ENCODE measurements around the gene KLRK1. TPM values are rescaled to one million over a fixed set of nuclear protein-coding genes. Genes with fewer than 3 reads are reported as not detected.

KLRK1 gene
- total and polyA plus RNA-seq, 2 of the 4 experiments (the other 2 are of a cell fraction): not detected

DNA sequence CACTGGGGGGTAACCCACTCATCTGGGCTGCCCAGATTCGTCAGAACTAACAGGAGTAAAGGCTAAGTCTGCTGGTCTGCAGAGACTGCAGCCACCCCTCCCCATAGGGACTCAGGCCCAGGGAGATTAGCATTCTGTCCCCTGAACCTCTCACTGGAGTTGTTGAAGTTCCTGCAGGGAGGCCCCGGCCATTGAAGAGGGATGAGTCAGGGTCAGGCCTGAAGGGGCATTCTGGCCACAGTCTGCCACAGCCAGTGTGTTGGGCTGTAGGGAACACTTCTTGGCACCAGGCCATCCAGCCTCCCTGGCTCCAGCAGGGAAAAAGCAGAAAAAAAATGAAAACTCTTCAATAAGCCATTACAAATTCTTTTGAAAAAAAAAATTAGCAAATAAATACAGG, 35.3 kb downstream of the KLRK1 start:
- dilution Hi-C loops (cut with HindIII; ENCODE audit: low sequenced_read_pairs, unreplicated experiment) (no loop called here), intact Hi-C loops (cut with micrococcal nuclease) (no loop called here), in situ Hi-C loops (cut with MboI; ENCODE audit: low sequenced_read_pairs) (no loop called here)
- POLR2A ChIA-PET (ENCODE audit: unreplicated experiment): no interaction called here
- no peak overlapping the region for H3K56ac ChIP-seq (ENCODE audit: extremely low read depth, insufficient read depth, low read length)
- no peak overlapping the region for H3K14ac ChIP-seq (replicated peaks; ENCODE audit: low read depth, low read length)
- no peaks in the 10 kb centered on the region for H3K36me3 ChIP-seq (ENCODE audit: control insufficient read depth, insufficient read depth, low read length)
- CTCF ChIA-PET: no interaction called here
- H2AK5ac ChIP-seq (ENCODE audit: low read depth, low read length): no peak overlapping the region
- BruUV-seq (replicated peaks): no TSS peak
- H4K91ac ChIP-seq (ENCODE audit: insufficient read depth, low read depth, low read length): no peak overlapping the region
- DNase-seq: no peak
- H3K9me1 ChIP-seq (ENCODE audit: insufficient read depth, low read length): no peaks in the 10 kb centered on the region
- no peaks in the 10 kb centered on the region for H3K79me1 ChIP-seq (ENCODE audit: low read depth in 1 of 2, low read length in 2 of 2)
- H2BK15ac ChIP-seq (ENCODE audit: low read depth, low read length): no peak overlapping the region
- H4K8ac ChIP-seq (ENCODE audit: low read depth in 2 of 2, low read length in 2 of 2): no peak overlapping the region
- no peak for TF ChIP-seq RAD21 (IDR thresholded peaks at IDR 0.05; ENCODE audit: low read length)
- no peak overlapping the region for H2AFZ ChIP-seq (replicated peaks; ENCODE audit: low read length, poor library complexity)
- no peaks in the 10 kb centered on the region for H3K27me3 ChIP-seq (ENCODE audit: control insufficient read depth, insufficient read depth, low read length)
- H2AK9ac ChIP-seq (replicated peaks; ENCODE audit: low read depth, low read length, poor library complexity): no peak overlapping the region
- no peak overlapping the region for H3K27ac ChIP-seq (ENCODE audit: insufficient read depth, low read length)
- no peak overlapping the region for H3K9ac ChIP-seq (ENCODE audit: low read depth, low read length)
- ATAC-seq (ENCODE audit: low read depth): no peak
- H4K20me1 ChIP-seq (ENCODE audit: insufficient read depth, low read length): no peaks in the 10 kb centered on the region
- no peak overlapping the region for H3K4ac ChIP-seq (ENCODE audit: low read depth, low read length)
- H2BK5ac ChIP-seq (ENCODE audit: low read depth, low read length, poor library complexity, severe bottlenecking): no peak overlapping the region
- H3K4me2 ChIP-seq (ENCODE audit: low read depth, low read length): no peak overlapping the region
- H2BK120ac ChIP-seq (ENCODE audit: low read depth, low read length): no peak overlapping the region
- no peak overlapping the region for H3K4me3 ChIP-seq (ENCODE audit: insufficient read depth, low read depth, low read length)
- peaks cover 5% of the 10 kb centered on the region; the same call in 1 of the 2 replicates for H3K4me1 ChIP-seq (ENCODE audit: control insufficient read depth, insufficient read depth, low read length)
- no peak overlapping the region for H2BK20ac ChIP-seq (ENCODE audit: low read depth, low read length)
- WGBS, 2 experiments (ENCODE audit: extremely low coverage in 2 of 2, insufficient read length in 1 of 2): no CpG with 5 or more reads among the region's 2 CpGs
- no peak overlapping the region for H3K18ac ChIP-seq (ENCODE audit: low read depth, low read length)
- no peak overlapping the region for H3K23ac ChIP-seq (ENCODE audit: low read depth, low read length)
- H4K5ac ChIP-seq (ENCODE audit: low read depth, low read length): no peak overlapping the region
- H3K9me3 ChIP-seq (ENCODE audit: control insufficient read depth, insufficient read depth, low read length): no peaks in the 10 kb centered on the region
